Activated T-helper 17 cell treated with anti-CD3 and anti-CD28 coated beads, Interleukin-2, amount 50 U/mL, for 72 hours (primary cell): ENCODE data around the gene LCE1D. TPM values are rescaled to one million over a fixed set of nuclear protein-coding genes. Genes with fewer than 3 reads are reported as not detected.

Source experiments
- total RNA-seq, 2 donors: library from RNA; stranded (reverse); gene quantifications; one replicate each; pipeline ENCODE4 v1.2.3, GENCODE V29; 2022

Gene LCE1D
- total RNA-seq, 2 donors from 2014 or later = not detected

Other genes starting within 250 kb of the LCE1D start
- not detected for gene LCE3E, start 229.9 kb upstream of the LCE1D start, total RNA-seq
- not detected for gene LCE3D, start 216.2 kb upstream of the LCE1D start, total RNA-seq
- not detected for gene LCE3C, start 196.5 kb upstream of the LCE1D start, total RNA-seq
- not detected for gene LCE3B, start 182.9 kb upstream of the LCE1D start, total RNA-seq
- not detected for gene LCE3A, start 173.6 kb upstream of the LCE1D start, total RNA-seq
- gene LCE2D, start 133.3 kb upstream of the LCE1D start, total RNA-seq = not detected
- gene LCE2C, start 121.4 kb upstream of the LCE1D start, total RNA-seq = not detected
- gene LCE2B, start 110.6 kb upstream of the LCE1D start, total RNA-seq = not detected
- not detected for gene LCE2A, start 98.4 kb upstream of the LCE1D start, total RNA-seq
- not detected for gene LCE4A, start 88.6 kb upstream of the LCE1D start, total RNA-seq
- not detected for gene KPRP, start 38.7 kb upstream of the LCE1D start, total RNA-seq
- gene LCE1F, start 21.6 kb upstream of the LCE1D start, total RNA-seq = not detected
- gene LCE1E, start 10.5 kb upstream of the LCE1D start, total RNA-seq = not detected
- not detected for gene LCE1C, start 9.9 kb downstream of the LCE1D start, total RNA-seq
- not detected for gene LCE1B, start 15.2 kb downstream of the LCE1D start, total RNA-seq
- gene LCE1A, start 30.8 kb downstream of the LCE1D start, total RNA-seq = not detected
- gene LCE6A, start 46.1 kb downstream of the LCE1D start, total RNA-seq = not detected
- not detected for gene LCE7A, start 63.3 kb downstream of the LCE1D start, total RNA-seq
- not detected for gene SMCP, start 81.6 kb downstream of the LCE1D start, total RNA-seq
- not detected for gene IVL, start 111.8 kb downstream of the LCE1D start, total RNA-seq
- not detected for gene SPRR5, start 150.5 kb downstream of the LCE1D start, total RNA-seq
- not detected for gene SPRR4, start 173.9 kb downstream of the LCE1D start, total RNA-seq
- not detected for gene SPRR1A, start 187.4 kb downstream of the LCE1D start, total RNA-seq
- not detected for gene SPRR3, start 205.0 kb downstream of the LCE1D start, total RNA-seq
- not detected for gene SPRR1B, start 234.5 kb downstream of the LCE1D start, total RNA-seq
- not detected for gene SPRR2D, start 244.4 kb downstream of the LCE1D start, total RNA-seq